ENCODE data around the gene MYO3A. TPM values are rescaled to one million over a fixed set of nuclear protein-coding genes. Genes with fewer than 3 reads are reported as not detected.

MYO3A gene
- total and polyA plus RNA-seq, 2 donors (not counting 1 experiment from before 2014, with no cell fraction given) = 0.27 to 1.4 TPM

DNA sequence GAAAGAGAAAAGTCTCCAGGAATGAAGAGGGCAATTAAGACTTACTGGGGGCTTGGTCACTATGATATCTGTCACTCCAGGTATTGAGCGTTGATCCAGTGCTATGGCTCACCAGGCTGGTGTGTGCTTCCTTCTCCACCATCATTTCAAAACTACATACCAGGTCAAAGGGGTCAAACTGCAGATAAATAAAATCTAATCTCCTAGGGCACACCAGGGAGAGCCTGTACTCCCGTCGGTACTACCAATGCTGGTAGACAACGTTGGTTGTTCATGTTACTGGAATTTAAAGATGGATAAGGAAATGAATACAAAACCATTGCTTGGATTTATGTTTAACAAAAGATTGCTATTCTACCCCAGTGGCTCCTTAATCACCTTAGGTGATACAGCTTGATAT lies 118.3 kb downstream of the MYO3A start:
- intact Hi-C loops (cut with micrococcal nuclease) = no loop called here
- no peak overlapping the region for H3K27ac ChIP-seq (ENCODE audit: low read length in 2 of 2)
- WGBS (ENCODE audit: insufficient coverage) = no CpG with 5 or more reads among the region's 4 CpGs
- H4K20me1 ChIP-seq (ENCODE audit: control insufficient read depth, insufficient read depth, low read length, poor library complexity, severe bottlenecking) = no peaks in the 10 kb centered on the region
- H3K9ac ChIP-seq (ENCODE audit: low read length) = no peak overlapping the region
- CTCF ChIA-PET = no interaction called here
- ATAC-seq (ENCODE audit: low read depth) = no peak
- Mint-ChIP-seq H3K9me3 (ENCODE audit: insufficient read depth) (peaks cover 4% of the 10 kb centered on the region), H3K4me1 (no peaks in the 10 kb centered on the region), H3K27ac (no peak overlapping the region), H3K27me3 (no peaks in the 10 kb centered on the region), H3K4me3 (no peak overlapping the region)
- no peaks in the 10 kb centered on the region for H3K27me3 ChIP-seq (replicated peaks in 1 of 4; ENCODE audit: control extremely low read depth in 1 of 4, control insufficient read depth in 3 of 4, insufficient read depth in 4 of 4, low read length in 3 of 4)
- no peak overlapping the region for H3K4me3 ChIP-seq (ENCODE audit: control extremely low read depth in 1 of 5, extremely low read depth in 1 of 5, insufficient read depth in 1 of 5, low read depth in 2 of 5, low read length in 4 of 5)
- H3K9me3 ChIP-seq (ENCODE audit: control extremely low read depth in 1 of 3, control insufficient read depth in 2 of 3, insufficient read depth in 1 of 3, low read length in 2 of 3) = peaks cover 0 to 4% (median 0%) of the 10 kb centered on the region in 3 donors
- no peak for DNase-seq
- H3K36me3 ChIP-seq (replicated peaks in 1 of 2; ENCODE audit: control extremely low read depth in 1 of 2, control insufficient read depth in 1 of 2, extremely low read depth in 1 of 2, insufficient read depth in 2 of 2, low read length in 1 of 2) = no peaks in the 10 kb centered on the region
- H2AFZ ChIP-seq (ENCODE audit: insufficient read depth, low read depth, low read length, poor library complexity, severe bottlenecking) = no peak overlapping the region
- no peak for TF ChIP-seq EZH2 (IDR thresholded peaks at IDR 0.05; ENCODE audit: borderline replicate concordance, insufficient read depth, low read depth, low read length, poor library complexity, severe bottlenecking)
- TF ChIP-seq, protein P1, sequence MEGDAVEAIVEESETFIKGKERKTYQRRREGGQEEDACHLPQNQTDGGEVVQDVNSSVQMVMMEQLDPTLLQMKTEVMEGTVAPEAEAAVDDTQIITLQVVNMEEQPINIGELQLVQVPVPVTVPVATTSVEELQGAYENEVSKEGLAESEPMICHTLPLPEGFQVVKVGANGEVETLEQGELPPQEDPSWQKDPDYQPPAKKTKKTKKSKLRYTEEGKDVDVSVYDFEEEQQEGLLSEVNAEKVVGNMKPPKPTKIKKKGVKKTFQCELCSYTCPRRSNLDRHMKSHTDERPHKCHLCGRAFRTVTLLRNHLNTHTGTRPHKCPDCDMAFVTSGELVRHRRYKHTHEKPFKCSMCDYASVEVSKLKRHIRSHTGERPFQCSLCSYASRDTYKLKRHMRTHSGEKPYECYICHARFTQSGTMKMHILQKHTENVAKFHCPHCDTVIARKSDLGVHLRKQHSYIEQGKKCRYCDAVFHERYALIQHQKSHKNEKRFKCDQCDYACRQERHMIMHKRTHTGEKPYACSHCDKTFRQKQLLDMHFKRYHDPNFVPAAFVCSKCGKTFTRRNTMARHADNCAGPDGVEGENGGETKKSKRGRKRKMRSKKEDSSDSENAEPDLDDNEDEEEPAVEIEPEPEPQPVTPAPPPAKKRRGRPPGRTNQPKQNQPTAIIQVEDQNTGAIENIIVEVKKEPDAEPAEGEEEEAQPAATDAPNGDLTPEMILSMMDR (IDR thresholded peaks at IDR 0.05) = no peak
- POLR2A ChIA-PET = no interaction called here
- no peaks in the 10 kb centered on the region for H3K4me1 ChIP-seq (ENCODE audit: control insufficient read depth in 2 of 2, insufficient read depth in 2 of 2, low read length in 2 of 2)
- H3K79me2 ChIP-seq (ENCODE audit: control insufficient read depth, insufficient read depth, low read length) = no peaks in the 10 kb centered on the region
- no peak overlapping the region for H3K4me2 ChIP-seq (replicated peaks; ENCODE audit: low read depth, low read length, poor library complexity, severe bottlenecking)

DNA sequence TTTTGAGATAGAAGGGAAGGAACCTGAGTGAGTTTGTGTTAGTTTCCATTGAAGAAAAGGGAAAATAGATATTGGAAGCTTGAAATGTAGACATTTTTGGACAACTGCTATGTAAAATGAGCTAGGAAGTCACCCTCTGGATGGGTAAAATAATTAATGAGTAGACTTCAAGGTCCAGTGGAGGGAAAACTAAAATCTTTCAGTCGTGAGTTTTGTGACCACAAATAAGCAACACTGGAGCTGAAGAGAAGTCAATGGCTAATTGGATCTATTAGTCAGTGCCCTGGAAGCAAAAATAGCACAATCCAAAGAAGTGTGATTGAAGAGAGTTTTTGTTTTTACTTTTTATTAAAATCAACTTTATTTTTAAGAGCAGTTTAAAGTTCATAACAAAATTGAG lies 123.4 kb downstream of the MYO3A start:
- Histone ChIP-seq H3K4me1 (ENCODE audit: control insufficient read depth in 2 of 2, insufficient read depth in 2 of 2, low read length in 2 of 2) (no peaks in the 10 kb centered on the region), H3K4me3 (ENCODE audit: control extremely low read depth in 1 of 5, extremely low read depth in 1 of 5, insufficient read depth in 1 of 5, low read depth in 2 of 5, low read length in 4 of 5) (no peak overlapping the region), H3K27me3 (replicated peaks in 1 of 4; ENCODE audit: control extremely low read depth in 1 of 4, control insufficient read depth in 3 of 4, insufficient read depth in 4 of 4, low read length in 3 of 4) (no peaks in the 10 kb centered on the region), H3K9ac (ENCODE audit: low read length) (no peak overlapping the region), H3K4me2 (replicated peaks; ENCODE audit: low read depth, low read length, poor library complexity, severe bottlenecking) (no peak overlapping the region), H4K20me1 (ENCODE audit: control insufficient read depth, insufficient read depth, low read length, poor library complexity, severe bottlenecking) (no peaks in the 10 kb centered on the region), H3K9me3 (ENCODE audit: control extremely low read depth in 1 of 3, control insufficient read depth in 2 of 3, insufficient read depth in 1 of 3, low read length in 2 of 3) (peaks cover 0 to 4% (median 0%) of the 10 kb centered on the region in 3 donors), H3K27ac (ENCODE audit: low read length in 2 of 2) (no peak overlapping the region), H2AFZ (ENCODE audit: insufficient read depth, low read depth, low read length, poor library complexity, severe bottlenecking) (no peak overlapping the region), H3K79me2 (ENCODE audit: control insufficient read depth, insufficient read depth, low read length) (no peaks in the 10 kb centered on the region), H3K36me3 (replicated peaks in 1 of 2; ENCODE audit: control extremely low read depth in 1 of 2, control insufficient read depth in 1 of 2, extremely low read depth in 1 of 2, insufficient read depth in 2 of 2, low read length in 1 of 2) (no peaks in the 10 kb centered on the region)
- Mint-ChIP-seq H3K9me3 (ENCODE audit: insufficient read depth) (peaks cover 4% of the 10 kb centered on the region), H3K4me1 (no peaks in the 10 kb centered on the region), H3K27ac (no peak overlapping the region), H3K4me3 (no peak overlapping the region), H3K27me3 (no peaks in the 10 kb centered on the region)
- WGBS (ENCODE audit: insufficient coverage) = 50% methylated on average over 1 of the region's 1 CpG
- CTCF ChIA-PET = no interaction called here
- TF ChIP-seq EZH2 (IDR thresholded peaks at IDR 0.05; ENCODE audit: borderline replicate concordance, insufficient read depth, low read depth, low read length, poor library complexity, severe bottlenecking) = no peak
- TF ChIP-seq, protein P1 (IDR thresholded peaks at IDR 0.05) = no peak
- POLR2A ChIA-PET = no interaction called here
- ATAC-seq (ENCODE audit: low read depth) (no peak), DNase-seq (no peak)
- intact Hi-C loops (cut with micrococcal nuclease) = no loop called here

Data from B cell (primary cell).